Measurements from ENCODE around the gene PCDHA5.
A peak's percentile ranks its signal among the peaks of the same experiment; 100 is the strongest.
"Not testable (repeated sequence)": the region's sequence is repeated elsewhere in the genome, so short reads cannot be mapped to it uniquely, and the experiment has no call there.

PCDHA5 gene

DNA sequence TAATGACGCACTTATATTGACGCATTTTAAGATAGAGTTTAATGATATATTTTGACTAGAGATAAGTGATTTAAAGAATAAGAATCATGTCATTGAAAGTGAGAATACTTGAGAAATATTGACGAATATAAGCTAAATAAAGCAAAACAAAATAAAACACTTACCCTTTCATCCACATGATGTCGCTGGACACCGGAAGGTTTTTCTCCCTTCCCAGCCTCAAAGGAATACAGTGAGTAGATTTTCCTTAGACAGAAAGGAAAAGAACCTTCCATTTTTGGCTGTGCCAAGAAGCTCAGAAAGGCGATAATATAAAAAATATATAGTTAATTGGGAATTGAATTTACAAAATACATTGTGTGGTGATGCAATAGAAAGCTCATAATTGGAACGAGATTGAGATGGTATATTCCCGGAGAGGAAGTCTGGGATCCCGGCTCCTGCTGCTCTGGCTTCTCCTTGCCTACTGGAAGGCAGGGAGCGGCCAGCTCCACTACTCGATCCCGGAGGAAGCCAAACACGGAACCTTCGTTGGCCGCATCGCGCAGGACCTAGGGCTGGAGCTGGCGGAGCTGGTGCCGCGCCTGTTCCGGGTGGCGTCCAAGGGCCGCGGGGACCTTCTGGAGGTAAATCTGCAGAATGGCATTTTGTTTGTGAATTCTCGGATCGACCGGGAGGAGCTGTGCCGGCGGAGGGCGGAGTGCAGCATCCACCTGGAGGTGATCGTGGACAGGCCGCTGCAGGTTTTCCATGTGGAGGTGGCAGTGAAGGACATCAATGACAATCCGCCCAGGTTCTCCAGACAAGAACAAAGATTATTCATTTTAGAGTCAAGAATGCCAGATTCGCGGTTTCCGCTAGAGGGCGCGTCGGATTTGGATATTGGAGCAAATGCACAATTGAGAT lies at the start of gene PCDHA5:
TSS of gene PCDHA5 (plus strand) at position 239 of the 906 bp plus-strand sequence.
- peak within 1 kb of the TSS; percentile 18 for H3K4me3 ChIP-seq (ENCODE audit: low read depth, low read length)

DNA sequence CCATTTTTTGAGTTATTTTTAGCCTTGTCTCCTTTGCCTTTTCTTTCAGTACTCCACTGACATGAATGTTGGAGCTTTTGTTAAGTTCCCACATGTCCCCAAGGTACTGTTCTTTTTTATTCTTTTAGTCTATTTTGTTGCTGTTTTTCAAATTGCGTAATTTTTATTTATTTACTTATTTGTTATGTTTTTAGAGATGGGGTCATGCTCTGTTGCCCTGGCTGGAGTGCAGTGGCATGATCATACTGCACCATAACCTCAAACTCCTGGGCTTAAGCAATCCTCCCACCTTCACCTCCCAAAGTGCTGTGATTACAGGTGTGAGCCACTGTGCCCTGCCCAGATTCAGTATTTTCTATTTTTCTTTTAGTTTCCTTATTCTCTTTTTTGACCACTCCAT lies 40.9 kb upstream of the PCDHA5 start:
- H3K4me3 ChIP-seq (ENCODE audit: low read depth, low read length), result no peak overlapping the region

DNA sequence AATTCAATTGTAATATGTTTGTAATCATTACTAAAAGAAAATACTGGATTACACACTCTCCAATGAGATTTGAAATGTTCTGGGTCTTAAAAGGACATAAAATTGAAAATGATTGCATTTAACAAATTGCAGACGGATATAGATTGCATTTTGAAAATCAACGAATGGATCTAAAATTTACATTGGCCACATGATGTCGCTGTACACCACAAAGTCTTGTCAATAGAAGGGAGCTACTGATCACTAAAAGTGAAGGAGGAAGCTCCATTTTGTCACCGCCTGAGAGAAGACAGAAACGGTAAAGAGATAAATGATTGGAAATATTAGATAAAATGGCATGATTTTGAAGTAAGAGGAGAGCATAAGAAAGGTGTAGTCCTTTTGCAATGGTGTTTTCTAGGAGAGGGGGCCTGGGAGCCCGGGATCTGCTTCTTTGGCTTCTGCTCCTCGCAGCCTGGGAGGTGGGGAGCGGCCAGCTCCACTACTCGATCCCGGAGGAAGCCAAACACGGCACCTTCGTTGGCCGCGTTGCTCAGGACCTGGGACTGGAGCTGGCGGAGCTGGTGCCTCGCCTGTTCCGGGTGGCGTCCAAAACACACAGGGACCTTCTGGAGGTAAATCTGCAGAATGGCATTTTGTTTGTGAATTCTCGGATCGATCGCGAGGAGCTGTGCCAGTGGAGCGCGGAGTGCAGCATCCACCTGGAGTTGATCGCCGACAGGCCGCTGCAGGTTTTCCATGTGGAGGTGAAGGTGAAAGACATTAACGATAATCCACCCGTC lies 35.3 kb upstream of the PCDHA5 start, which contains the start of gene PCDHA1:
TSS of gene PCDHA1 (plus strand) at position 236 of the 782 bp plus-strand sequence.
- no peak within 1 kb of the TSS for H3K4me3 ChIP-seq (ENCODE audit: low read depth, low read length)

DNA sequence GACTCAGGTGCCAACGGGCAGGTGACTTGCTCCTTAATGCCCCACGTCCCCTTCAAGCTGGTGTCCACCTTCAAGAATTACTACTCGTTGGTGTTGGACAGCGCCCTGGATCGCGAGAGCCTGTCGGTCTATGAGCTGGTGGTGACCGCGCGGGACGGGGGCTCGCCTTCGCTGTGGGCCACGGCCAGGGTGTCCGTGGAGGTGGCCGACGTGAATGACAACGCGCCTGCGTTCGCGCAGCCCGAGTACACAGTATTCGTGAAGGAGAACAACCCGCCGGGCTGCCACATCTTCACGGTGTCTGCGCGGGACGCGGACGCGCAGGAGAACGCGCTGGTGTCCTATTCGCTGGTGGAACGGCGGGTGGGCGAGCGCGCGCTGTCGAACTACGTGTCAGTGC lies 34.0 kb upstream of the PCDHA5 start:
- not testable (repeated sequence) for H3K4me3 ChIP-seq (ENCODE audit: low read depth, low read length)

DNA sequence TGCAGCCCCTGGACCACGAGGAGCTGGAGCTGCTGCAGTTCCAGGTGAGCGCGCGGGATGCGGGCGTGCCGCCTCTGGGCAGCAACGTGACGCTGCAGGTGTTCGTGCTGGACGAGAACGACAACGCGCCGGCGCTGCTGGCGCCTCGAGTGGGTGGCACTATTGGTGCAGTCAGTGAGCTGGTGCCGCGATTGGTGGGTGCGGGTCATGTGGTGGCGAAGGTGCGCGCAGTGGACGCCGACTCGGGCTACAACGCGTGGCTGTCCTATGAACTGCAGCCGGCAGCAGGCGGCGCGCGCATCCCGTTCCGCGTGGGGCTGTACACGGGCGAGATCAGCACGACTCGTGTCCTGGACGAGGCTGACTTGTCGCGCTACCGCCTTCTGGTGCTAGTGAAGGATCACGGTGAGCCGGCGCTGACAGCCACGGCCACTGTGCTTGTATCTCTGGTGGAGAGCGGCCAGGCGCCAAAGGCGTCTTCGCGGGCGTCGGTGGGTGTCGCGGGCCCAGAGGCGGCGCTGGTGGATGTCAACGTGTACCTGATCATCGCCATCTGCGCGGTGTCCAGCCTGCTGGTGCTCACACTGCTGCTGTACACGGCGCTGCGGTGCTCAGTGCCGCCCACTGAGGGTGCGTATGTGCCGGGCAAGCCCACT lies 33.4 kb upstream of the PCDHA5 start:
- not testable (repeated sequence) for H3K4me3 ChIP-seq (ENCODE audit: low read depth, low read length)

DNA sequence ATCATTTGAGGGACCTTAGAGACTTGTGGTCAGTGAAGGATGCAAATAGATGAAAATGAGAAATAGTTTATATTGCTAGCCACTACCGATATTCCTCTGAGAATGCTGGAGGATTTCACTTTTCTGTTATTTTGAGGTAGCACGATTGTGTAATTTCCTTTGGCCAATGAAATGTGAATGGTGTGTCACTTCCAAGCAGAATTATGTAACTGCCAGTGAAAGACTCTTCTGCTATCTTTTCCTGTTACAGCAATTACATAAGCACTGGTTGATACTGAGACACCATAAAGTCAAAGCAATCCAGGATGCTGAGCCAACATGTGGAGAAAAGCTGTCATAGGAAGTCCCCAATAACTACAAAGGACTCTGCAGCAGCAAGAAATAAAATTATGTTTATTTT lies 30.3 kb upstream of the PCDHA5 start:
- H3K4me3 ChIP-seq (ENCODE audit: low read depth, low read length), result no peak overlapping the region

DNA sequence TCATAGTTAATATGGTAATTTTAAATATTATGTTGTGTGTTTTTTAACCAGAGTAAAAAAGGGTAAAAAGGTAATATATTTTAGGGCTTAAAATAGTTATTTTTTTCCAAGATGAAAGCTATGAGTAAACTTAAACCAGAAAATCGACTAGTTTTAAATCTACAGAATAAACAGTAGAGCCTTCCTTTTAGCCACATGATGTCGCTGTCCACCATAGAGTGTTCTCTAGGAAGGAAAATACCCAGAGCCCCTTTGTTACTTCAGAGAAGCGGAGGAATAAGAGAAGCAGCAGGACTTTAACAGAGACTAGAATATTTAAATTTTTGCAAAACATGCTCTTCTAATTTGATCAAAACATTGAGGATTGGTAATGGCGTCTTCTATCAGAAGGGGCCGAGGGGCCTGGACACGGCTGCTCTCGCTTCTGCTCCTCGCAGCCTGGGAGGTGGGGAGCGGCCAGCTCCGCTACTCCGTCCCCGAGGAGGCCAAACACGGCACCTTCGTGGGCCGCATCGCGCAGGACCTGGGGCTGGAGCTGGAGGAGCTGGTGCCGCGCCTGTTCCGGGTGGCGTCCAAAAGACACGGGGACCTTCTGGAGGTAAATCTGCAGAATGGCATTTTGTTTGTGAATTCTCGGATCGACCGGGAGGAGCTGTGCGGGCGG lies 26.7 kb upstream of the PCDHA5 start, which contains the start of gene PCDHA2:
TSS of gene PCDHA2 (plus strand) at position 258 of the 664 bp plus-strand sequence.
- peak within 1 kb of the TSS; percentile 46 for H3K4me3 ChIP-seq (ENCODE audit: low read depth, low read length)

DNA sequence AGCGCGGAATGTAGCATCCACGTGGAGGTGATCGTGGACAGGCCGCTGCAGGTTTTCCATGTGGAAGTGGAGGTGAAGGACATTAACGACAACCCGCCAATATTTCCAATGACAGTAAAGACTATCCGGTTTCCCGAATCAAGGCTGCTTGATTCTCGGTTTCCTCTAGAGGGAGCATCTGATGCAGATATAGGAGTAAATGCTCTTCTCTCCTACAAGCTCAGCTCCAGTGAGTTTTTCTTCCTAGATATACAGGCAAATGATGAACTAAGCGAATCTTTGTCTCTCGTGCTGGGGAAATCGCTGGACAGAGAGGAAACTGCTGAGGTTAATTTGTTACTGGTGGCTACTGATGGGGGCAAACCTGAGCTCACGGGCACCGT lies 26.2 kb upstream of the PCDHA5 start:
- H3K4me3 ChIP-seq (ENCODE audit: low read depth, low read length), result peak overlapping the region; percentile 46

DNA sequence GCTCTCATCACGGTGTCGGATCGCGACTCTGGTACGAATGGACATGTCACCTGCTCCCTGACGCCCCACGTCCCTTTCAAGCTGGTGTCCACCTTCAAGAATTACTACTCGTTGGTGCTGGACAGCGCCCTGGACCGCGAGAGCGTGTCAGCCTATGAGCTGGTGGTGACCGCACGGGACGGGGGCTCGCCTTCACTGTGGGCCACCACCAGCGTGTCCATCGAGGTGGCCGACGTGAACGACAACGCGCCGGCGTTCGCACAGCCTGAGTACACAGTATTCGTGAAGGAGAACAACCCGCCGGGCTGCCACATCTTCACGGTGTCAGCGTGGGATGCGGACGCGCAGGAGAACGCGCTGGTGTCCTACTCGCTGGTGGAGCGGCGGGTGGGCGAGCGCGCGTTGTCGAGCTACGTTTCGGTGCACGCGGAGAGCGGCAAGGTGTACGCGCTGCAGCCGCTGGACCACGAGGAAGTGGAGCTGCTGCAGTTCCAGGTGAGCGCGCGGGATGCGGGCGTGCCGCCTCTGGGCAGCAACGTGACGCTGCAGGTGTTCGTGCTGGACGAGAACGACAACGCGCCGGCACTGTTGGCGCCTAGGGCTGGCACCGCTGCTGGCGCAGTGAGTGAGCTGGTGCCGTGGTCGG lies 25.2 kb upstream of the PCDHA5 start:
- H3K4me3 ChIP-seq (ENCODE audit: low read depth, low read length), result not testable (repeated sequence)

DNA sequence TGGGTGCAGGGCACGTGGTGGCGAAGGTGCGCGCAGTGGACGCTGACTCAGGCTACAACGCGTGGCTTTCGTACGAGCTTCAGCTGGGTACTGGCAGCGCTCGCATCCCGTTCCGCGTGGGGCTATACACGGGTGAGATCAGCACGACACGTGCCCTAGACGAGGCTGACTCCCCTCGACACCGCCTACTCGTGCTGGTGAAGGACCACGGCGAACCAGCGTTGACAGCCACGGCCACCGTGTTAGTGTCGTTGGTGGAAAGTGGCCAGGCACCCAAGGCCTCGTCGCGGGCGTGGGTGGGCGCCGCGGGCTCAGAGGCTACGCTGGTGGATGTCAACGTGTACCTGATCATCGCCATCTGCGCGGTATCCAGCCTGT lies 24.7 kb upstream of the PCDHA5 start:
- H3K4me3 ChIP-seq (ENCODE audit: low read depth, low read length), result no peak overlapping the region

DNA sequence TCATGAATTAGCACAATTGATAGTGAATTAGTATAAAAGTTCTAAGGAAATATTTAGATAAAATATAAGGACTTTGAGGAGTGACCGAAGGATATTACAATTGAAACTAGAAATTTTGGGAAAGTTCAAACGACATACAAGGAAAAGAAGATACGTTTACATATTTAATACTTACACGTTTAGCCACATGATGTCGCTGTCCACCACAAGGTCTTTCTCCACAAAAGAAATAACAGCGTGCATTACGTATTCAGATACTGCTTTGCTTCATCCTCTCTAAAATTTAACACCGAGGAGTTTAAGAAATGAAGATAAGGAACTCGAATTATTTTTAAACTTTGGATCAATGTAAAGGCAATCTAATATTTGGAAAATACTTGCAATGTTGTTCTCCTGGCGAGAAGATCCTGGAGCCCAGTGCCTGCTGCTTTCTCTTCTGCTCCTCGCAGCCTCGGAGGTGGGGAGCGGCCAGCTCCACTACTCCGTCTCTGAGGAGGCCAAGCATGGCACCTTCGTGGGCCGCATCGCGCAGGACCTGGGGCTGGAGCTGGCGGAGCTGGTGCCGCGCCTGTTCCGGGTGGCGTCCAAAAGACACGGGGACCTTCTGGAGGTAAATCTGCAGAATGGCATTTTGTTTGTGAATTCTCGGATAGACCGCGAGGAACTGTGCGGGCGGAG lies 20.5 kb upstream of the PCDHA5 start, which contains the start of gene PCDHA3:
TSS of gene PCDHA3 (plus strand) at position 242 of the 678 bp plus-strand sequence.
- H3K4me3 ChIP-seq (ENCODE audit: low read depth, low read length), result peak within 1 kb of the TSS; percentile 20

DNA sequence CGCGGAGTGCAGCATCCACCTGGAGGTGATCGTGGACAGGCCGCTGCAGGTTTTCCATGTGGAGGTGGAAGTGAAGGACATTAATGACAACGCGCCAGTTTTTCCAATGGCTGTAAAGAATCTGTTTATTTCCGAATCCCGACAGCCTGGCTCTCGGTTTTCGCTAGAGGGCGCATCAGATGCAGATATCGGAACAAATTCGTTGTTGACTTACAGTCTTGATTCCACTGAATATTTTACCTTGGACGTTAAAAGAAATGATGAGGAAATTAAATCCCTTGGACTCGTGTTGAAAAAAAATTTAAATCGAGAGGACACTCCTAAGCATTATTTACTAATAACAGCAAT lies 19.9 kb upstream of the PCDHA5 start:
- H3K4me3 ChIP-seq (ENCODE audit: low read depth, low read length), result no peak overlapping the region

DNA sequence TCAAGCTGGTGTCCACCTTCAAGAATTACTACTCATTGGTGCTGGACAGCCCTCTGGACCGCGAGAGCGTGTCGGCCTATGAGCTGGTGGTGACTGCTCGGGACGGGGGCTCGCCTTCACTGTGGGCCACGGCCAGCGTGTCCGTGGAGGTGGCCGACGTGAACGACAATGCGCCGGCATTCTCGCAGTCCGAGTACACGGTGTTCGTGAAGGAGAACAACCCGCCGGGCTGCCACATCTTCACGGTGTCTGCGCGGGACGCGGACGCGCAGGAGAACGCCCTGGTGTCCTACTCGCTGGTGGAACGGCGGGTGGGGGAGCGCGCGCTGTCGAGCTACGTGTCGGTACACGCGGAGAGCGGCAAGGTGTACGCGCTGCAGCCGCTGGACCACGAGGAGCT lies 19.0 kb upstream of the PCDHA5 start:
- H3K4me3 ChIP-seq (ENCODE audit: low read depth, low read length), result not testable (repeated sequence)

DNA sequence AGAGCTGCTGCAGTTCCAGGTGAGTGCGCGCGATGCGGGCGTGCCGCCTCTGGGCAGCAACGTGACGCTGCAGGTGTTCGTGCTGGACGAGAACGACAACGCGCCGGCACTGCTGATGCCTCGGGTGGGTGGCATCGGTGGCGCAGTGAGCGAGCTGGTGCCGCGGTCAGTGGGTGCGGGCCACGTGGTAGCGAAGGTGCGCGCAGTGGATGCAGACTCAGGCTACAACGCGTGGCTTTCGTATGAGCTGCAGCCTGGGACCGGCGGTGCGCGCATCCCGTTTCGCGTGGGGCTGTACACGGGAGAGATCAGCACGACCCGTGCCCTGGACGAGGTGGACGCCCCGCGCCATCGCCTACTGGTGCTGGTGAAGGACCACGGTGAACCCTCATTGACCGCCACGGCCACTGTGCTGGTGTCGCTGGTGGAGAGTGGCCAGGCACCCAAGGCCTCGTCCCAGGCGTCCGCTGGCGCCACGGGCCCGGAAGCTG lies 18.6 kb upstream of the PCDHA5 start:
- H3K4me3 ChIP-seq (ENCODE audit: low read depth, low read length), result no peak overlapping the region

DNA sequence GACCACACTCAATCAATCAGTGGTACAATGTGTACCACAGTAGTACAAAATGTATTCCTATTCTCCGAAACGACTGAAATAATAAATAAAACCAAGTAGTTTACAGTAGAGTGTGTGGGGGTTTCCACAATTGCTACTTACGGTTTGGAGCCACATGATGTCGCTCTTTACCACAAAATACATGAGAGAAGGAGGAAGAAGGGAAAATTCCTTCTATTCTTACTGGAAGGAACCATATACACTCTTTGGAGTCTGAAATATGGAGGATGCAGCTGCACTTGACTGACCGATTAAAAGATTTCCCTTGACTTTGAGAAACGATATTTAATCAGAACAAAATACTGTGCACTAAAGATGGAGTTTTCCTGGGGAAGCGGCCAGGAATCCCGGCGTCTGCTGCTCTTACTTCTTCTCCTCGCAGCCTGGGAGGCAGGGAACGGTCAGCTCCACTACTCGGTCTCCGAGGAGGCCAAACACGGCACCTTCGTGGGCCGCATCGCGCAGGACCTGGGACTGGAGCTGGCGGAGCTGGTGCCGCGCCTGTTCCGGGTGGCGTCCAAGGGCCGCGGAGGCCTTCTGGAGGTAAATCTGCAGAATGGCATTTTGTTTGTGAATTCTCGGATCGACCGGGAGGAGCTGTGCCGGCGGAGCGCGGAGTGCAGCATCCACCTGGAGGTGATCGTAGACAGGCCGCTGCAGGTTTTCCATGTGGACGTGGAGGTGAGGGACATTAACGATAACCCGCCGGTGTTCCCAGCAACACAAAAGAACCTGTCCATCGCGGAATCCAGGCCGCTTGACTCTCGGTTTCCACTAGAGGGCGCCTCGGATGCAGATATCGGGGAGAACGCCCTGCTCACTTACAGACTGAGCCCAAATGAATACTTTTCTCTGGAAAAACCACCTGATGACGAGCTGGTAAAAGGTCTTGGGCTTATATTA lies 14.3 kb upstream of the PCDHA5 start, which contains the start of gene PCDHA4:
TSS of gene PCDHA4 (plus strand) at position 235 of the 942 bp plus-strand sequence.
- peak within 1 kb of the TSS; percentile 78 for H3K4me3 ChIP-seq (ENCODE audit: low read depth, low read length)

DNA sequence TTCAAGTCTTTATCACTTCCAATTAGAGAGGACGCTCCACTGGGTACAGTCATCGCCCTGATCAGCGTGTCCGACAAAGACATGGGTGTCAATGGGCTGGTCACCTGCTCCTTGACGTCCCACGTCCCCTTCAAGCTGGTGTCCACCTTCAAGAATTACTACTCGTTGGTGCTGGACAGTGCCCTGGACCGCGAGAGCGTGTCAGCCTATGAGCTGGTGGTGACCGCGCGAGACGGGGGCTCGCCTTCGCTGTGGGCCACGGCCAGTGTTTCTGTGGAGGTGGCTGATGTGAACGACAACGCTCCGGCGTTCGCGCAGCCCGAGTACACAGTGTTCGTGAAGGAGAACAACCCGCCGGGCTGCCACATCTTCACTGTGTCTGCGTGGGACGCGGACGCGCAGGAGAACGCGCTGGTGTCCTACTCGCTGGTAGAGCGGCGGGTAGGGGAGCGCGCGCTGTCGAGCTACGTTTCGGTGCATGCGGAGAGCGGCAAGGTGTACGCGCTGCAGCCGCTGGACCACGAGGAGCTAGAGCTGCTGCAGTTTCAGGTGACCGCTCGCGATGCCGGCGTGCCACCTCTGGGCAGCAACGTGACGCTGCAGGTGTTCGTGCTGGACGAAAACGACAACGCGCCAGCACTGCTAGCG lies 13.0 kb upstream of the PCDHA5 start:
- H3K4me3 ChIP-seq (ENCODE audit: low read depth, low read length), result not testable (repeated sequence)

DNA sequence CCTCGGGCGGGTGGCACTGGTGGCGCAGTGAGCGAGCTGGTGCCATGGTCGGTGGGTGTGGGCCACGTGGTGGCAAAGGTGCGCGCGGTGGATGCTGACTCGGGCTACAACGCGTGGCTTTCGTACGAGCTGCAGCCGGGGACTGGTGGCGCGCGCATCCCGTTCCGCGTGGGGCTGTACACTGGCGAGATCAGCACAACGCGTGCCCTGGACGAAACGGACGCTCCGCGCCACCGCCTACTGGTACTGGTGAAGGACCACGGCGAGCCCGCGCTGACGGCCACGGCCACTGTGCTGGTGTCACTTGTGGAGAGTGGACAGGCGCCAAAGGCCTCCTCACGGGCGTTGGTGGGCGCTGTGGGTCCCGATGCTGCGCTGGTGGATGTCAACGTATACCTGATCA lies 12.5 kb upstream of the PCDHA5 start:
- no peak overlapping the region for H3K4me3 ChIP-seq (ENCODE audit: low read depth, low read length)

DNA sequence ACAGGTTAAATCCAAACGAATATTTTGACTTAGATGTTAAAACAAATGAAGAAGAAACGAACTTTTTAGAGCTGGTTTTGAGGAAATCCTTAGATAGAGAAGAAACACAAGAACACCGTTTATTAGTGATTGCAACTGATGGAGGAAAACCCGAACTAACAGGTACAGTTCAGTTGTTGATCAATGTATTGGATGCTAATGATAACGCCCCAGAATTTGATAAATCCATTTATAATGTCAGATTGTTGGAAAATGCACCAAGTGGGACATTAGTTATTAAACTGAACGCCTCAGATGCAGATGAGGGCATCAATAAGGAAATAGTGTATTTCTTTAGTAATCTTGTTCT lies 842 bp downstream of the PCDHA5 start:
- no peak overlapping the region for H3K4me3 ChIP-seq (ENCODE audit: low read depth, low read length)
